Stimulated activated memory B cell treated with anti-CD40 and anti-IgM and Interleukin-4, amounts not matched to agents 10 μg/mL and 1 μg/mL and 100 μg/mL, for 72 hours (primary cell): ENCODE results near the gene NELL1.
"Not testable (repeated sequence)": the region's sequence is repeated elsewhere in the genome, so short reads cannot be mapped to it uniquely, and the experiment has no call there.

ENCODE experiments used
- ATAC-seq: fragments of 150-1000 bp; cut with Tn5 transposase; 2 replicates; pipeline ENCODE4 v1.10.0; 2021
- H3K27ac Mint-ChIP-seq: one replicate; pipeline ENCODE4 v1.8.0; 2022; ENCODE audit warnings: mild to moderate bottlenecking, mixed read lengths
- H3K27me3 Mint-ChIP-seq: one replicate; pipeline ENCODE4 v1.8.0; 2022; ENCODE audit warnings: mixed read lengths
- H3K36me3 Mint-ChIP-seq: one replicate; pipeline ENCODE4 v1.8.0; 2022; ENCODE audit warnings: mixed read lengths
- H3K4me1 Mint-ChIP-seq: one replicate; pipeline ENCODE4 v1.8.0; 2022; ENCODE audit warnings: mixed read lengths
- H3K4me3 Mint-ChIP-seq: one replicate; pipeline ENCODE4 v1.8.0; 2022; ENCODE audit warnings: mild to moderate bottlenecking, moderate library complexity, mixed read lengths
- H3K9me3 Mint-ChIP-seq: one replicate; pipeline ENCODE4 v1.8.0; 2022; ENCODE audit warnings: mixed read lengths

NELL1 gene

GRCh38 chr11:20861322-20861721 lies 191.9 kb downstream of the NELL1 start:
- no peaks in the 10 kb centered on the region for H3K36me3 Mint-ChIP-seq
- ATAC-seq, result no peak
- no peaks in the 10 kb centered on the region for H3K9me3 Mint-ChIP-seq

GRCh38 chr11:20862263-20862662 lies 192.9 kb downstream of the NELL1 start:
- H3K9me3 Mint-ChIP-seq, H3K4me3 Mint-ChIP-seq, H3K4me1 Mint-ChIP-seq, H3K27me3 Mint-ChIP-seq, H3K27ac Mint-ChIP-seq, ATAC-seq, H3K36me3 Mint-ChIP-seq: not testable (repeated sequence)

More at GRCh38 chr11:20861322-20861721, 191.9 kb downstream of the NELL1 start:
- Mint-ChIP-seq H3K4me3 (no peak overlapping the region), H3K4me1 (no peaks in the 10 kb centered on the region), H3K27me3 (no peaks in the 10 kb centered on the region), H3K27ac (no peak overlapping the region)

DNA sequence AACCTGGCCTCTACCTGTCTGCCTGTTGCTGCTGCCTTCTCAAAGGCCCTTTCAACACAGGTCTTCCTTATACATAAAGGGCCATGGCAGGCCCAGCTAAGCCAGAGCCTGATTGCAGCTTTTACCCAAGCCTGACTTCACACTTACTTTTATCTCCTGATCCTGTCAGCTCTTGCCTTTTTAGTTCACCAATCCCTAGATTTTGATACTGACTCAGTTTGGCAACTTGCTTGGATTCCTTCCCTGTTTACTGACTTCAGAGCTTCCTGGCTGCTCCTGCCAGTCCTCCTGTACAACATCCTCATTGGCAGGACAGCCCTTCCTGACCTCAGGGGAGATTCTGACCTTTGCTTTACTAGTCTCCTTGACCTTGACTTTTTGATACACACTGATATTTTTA lies 195.2 kb downstream of the NELL1 start:
- H3K4me1 Mint-ChIP-seq, result no peaks in the 10 kb centered on the region
- H3K27ac Mint-ChIP-seq, result no peak overlapping the region
- no peaks in the 10 kb centered on the region for H3K27me3 Mint-ChIP-seq

DNA sequence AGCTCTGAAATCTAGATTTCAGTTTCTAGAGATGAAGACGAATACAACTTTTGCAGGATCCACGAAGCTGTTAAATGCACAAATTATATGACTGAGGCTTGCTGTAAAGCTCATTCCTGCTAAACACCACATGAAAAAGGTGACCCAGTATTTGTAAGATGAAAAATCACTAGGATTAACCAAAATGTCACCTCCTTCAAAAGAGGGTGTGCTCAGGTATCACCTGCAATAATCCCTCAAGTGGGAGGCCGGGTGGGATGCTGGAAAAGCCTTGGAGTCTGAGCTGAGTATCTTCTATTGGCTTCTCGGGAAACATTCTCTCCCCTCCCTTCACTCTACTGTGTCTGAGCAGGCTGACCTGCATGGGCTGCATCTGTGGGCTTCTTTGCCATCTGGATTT lies 195.8 kb downstream of the NELL1 start:
- Mint-ChIP-seq H3K27me3 (no peaks in the 10 kb centered on the region), H3K4me1 (no peaks in the 10 kb centered on the region), H3K27ac (no peak overlapping the region), H3K4me3 (no peak overlapping the region), H3K36me3 (no peaks in the 10 kb centered on the region), H3K9me3 (no peaks in the 10 kb centered on the region)
- no peak for ATAC-seq

More for the DNA sequence above, 195.2 kb downstream of the NELL1 start:
- H3K4me3 Mint-ChIP-seq, result no peak overlapping the region
- no peaks in the 10 kb centered on the region for H3K9me3 Mint-ChIP-seq
- no peak for ATAC-seq
- no peaks in the 10 kb centered on the region for H3K36me3 Mint-ChIP-seq

- H3K4me3 Mint-ChIP-seq, result no peak overlapping the region
- H3K9me3 Mint-ChIP-seq, result no peaks in the 10 kb centered on the region
- H3K27me3 Mint-ChIP-seq, result no peaks in the 10 kb centered on the region
- no peaks in the 10 kb centered on the region for H3K36me3 Mint-ChIP-seq
- no peak for ATAC-seq
- no peak overlapping the region for H3K27ac Mint-ChIP-seq
- no peaks in the 10 kb centered on the region for H3K4me1 Mint-ChIP-seq
Observed at GRCh38 chr11:20869123-20869522, 199.7 kb downstream of the NELL1 start.

- no peaks in the 10 kb centered on the region for H3K36me3 Mint-ChIP-seq
- H3K27ac Mint-ChIP-seq, result no peak overlapping the region
- no peaks in the 10 kb centered on the region for H3K4me1 Mint-ChIP-seq
- ATAC-seq, result no peak
- H3K27me3 Mint-ChIP-seq, result no peaks in the 10 kb centered on the region
- no peak overlapping the region for H3K4me3 Mint-ChIP-seq
- H3K9me3 Mint-ChIP-seq, result no peaks in the 10 kb centered on the region
Observed at GRCh38 chr11:20873054-20873453, 203.7 kb downstream of the NELL1 start.

GRCh38 chr11:20874358-20874757 lies 205.0 kb downstream of the NELL1 start:
- Mint-ChIP-seq H3K4me1 (no peaks in the 10 kb centered on the region), H3K27ac (no peak overlapping the region), H3K9me3 (peaks cover 3% of the 10 kb centered on the region), H3K27me3 (no peaks in the 10 kb centered on the region), H3K4me3 (no peak overlapping the region), H3K36me3 (no peaks in the 10 kb centered on the region)
- no peak for ATAC-seq

GRCh38 chr11:20875889-20876288 lies 206.5 kb downstream of the NELL1 start:
- H3K27ac Mint-ChIP-seq, result no peak overlapping the region
- no peak overlapping the region for H3K4me3 Mint-ChIP-seq
- H3K4me1 Mint-ChIP-seq, result no peaks in the 10 kb centered on the region
- ATAC-seq, result no peak
- no peaks in the 10 kb centered on the region for H3K36me3 Mint-ChIP-seq
- no peaks in the 10 kb centered on the region for H3K27me3 Mint-ChIP-seq
- peaks cover 3% of the 10 kb centered on the region for H3K9me3 Mint-ChIP-seq

DNA sequence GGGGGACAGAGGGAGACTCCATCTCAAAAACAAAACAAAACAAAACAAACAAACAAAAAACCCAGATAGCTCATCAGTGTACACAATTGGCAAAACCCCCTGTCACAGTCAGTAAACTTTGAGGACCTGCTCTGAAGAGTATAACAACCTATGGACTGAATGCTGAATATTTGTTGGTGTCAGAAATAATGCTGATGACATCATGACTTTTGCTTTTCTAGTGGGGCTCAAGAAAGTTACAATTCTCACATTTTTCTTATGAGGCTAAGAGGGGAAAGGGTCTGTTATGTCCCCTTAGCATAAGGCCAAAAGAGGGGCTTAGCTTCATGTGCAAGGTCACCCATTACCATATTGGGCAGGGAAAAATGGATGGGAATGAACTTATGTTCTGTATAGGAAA lies 207.4 kb downstream of the NELL1 start:
- Mint-ChIP-seq H3K9me3 (peaks cover 3% of the 10 kb centered on the region), H3K27ac (no peak overlapping the region), H3K4me3 (no peak overlapping the region), H3K27me3 (no peaks in the 10 kb centered on the region), H3K36me3 (no peaks in the 10 kb centered on the region), H3K4me1 (no peaks in the 10 kb centered on the region)
- ATAC-seq, result no peak

DNA sequence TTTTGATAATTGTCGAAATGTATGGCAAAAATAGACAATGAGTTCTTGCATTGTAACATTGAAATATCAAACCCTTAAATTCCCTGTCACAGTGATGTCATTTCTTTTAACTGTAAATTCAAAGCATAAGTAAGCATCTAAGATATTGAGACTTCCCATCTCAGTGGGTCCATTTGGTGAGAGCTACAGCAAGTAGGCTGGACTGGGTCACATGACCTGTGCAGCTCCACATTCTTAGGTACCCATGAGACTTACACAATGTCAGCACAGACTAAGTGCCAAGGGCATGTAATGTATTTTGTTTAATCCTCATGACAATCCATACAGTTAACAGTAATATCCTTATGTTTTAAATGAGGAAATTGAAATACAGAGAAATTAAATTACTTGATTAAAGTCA lies 210.7 kb downstream of the NELL1 start:
- no peak overlapping the region for H3K27ac Mint-ChIP-seq
- H3K4me1 Mint-ChIP-seq, result no peaks in the 10 kb centered on the region

GRCh38 chr11:20881328-20882079 lies 212.1 kb downstream of the NELL1 start:
- Mint-ChIP-seq H3K9me3 (peaks cover 5% of the 10 kb centered on the region), H3K4me3 (no peak overlapping the region), H3K27ac (no peak overlapping the region), H3K4me1 (no peaks in the 10 kb centered on the region), H3K36me3 (no peaks in the 10 kb centered on the region), H3K27me3 (no peaks in the 10 kb centered on the region)
- no peak for ATAC-seq

More for the DNA sequence above, 210.7 kb downstream of the NELL1 start:
- H3K4me3 Mint-ChIP-seq, result no peak overlapping the region
- ATAC-seq, result no peak
- H3K9me3 Mint-ChIP-seq, result peaks cover 5% of the 10 kb centered on the region
- no peaks in the 10 kb centered on the region for H3K36me3 Mint-ChIP-seq
- H3K27me3 Mint-ChIP-seq, result no peaks in the 10 kb centered on the region

DNA sequence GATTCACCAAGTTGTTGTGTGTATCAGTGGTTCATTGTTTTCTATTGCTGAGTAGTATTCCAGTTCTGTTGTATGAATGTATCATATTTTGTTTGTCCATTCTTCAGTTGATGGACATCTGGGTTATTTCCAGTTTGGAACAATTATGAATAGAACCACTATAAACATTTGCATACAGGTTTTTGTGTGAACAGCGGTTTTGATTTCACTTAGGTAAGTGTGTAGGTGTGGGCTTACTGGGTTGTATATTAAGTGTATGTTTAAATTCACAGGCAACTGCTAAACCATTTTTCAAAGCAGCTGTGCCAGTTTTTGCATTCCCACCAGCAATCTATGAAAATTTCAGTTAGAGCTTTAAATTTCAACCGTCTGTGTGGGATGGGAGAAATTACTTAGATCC lies 217.8 kb downstream of the NELL1 start:
- no peak for ATAC-seq
- peaks cover 6% of the 10 kb centered on the region for H3K9me3 Mint-ChIP-seq
- H3K27me3 Mint-ChIP-seq, result no peaks in the 10 kb centered on the region
- H3K36me3 Mint-ChIP-seq, result no peaks in the 10 kb centered on the region
- H3K27ac Mint-ChIP-seq, result no peak overlapping the region
- no peak overlapping the region for H3K4me3 Mint-ChIP-seq
- H3K4me1 Mint-ChIP-seq, result no peaks in the 10 kb centered on the region

DNA sequence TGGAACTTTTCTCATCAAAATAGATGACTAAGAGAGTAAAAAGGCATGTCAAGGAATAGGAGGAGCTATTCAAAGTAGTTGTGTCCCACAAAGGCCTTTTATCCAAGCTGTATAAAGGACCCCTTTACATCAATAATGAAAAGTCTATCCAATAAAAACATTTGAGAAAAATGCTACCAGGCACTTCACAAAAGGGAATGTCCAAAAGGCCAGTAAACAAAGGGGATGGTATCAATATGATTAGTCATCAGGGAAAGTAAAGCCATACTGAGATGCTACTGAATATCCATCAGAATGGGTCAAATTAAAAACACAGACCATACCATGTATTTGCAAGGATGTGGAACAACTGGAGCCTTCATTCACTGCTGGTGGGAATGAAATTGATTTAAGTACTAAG lies 224.9 kb downstream of the NELL1 start:
- Mint-ChIP-seq H3K4me3 (no peak overlapping the region), H3K9me3 (peaks cover 10% of the 10 kb centered on the region), H3K27ac (no peak overlapping the region), H3K27me3 (no peaks in the 10 kb centered on the region), H3K4me1 (no peaks in the 10 kb centered on the region), H3K36me3 (no peaks in the 10 kb centered on the region)
- ATAC-seq, result no peak

GRCh38 chr11:20909995-20910726 lies 240.8 kb downstream of the NELL1 start:
- H3K27ac Mint-ChIP-seq, result no peak overlapping the region
- ATAC-seq, result peak; percentile 36
- H3K27me3 Mint-ChIP-seq, result no peaks in the 10 kb centered on the region
- H3K36me3 Mint-ChIP-seq, result no peaks in the 10 kb centered on the region
- H3K4me1 Mint-ChIP-seq, result no peaks in the 10 kb centered on the region
- H3K4me3 Mint-ChIP-seq, result no peak overlapping the region
- peaks cover 10% of the 10 kb centered on the region for H3K9me3 Mint-ChIP-seq

DNA sequence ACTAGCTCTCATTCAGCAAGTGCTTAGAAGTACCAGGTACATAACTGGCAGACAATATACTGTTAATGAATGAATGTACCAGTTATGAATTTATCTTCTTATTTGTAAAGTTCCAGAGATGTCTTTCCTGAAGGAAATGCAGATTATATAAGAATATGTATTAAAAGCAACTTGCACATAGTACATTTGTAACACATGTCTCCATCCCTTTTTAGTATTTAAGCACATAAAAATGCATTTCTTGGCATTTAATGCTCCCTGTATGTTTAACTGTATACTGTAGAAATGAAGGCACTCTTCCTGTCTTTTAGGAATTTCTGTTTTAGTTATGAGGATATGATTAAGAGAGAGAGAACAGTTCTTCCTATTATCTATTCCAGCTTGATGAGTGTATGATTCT lies 241.3 kb downstream of the NELL1 start:
- Mint-ChIP-seq H3K4me3 (no peak overlapping the region), H3K27me3 (no peaks in the 10 kb centered on the region), H3K4me1 (no peaks in the 10 kb centered on the region), H3K9me3 (peaks cover 4% of the 10 kb centered on the region), H3K27ac (no peak overlapping the region), H3K36me3 (no peaks in the 10 kb centered on the region)
- no peak for ATAC-seq
